K562 (cell line): ENCODE measurements around the gene PLCG2. TPM values are rescaled to one million over a fixed set of nuclear protein-coding genes. Genes with fewer than 3 reads are reported as not detected.

Experiments used
- ATAC-seq: fragments of 200-7000 bp; cut with Tn5 transposase; 3 replicates; pipeline ENCODE4 v1.9.1; 2020; ENCODE audit warnings: moderate library complexity
- BruUV-seq: library from RNA; stranded (reverse); fragments of 400-500 nt; replicated peaks from 2 replicates; lab custom pipeline; 2021; lab: Mats Ljungman, UMichigan
- CTCF ChIA-PET: fragments of 300-600 bp; formaldehyde crosslinking; extraction: SDS; loops from one replicate; lab custom pipeline; 2021; ENCODE audit warnings: low intra/inter-chr PET ratio; lab: Yijun Ruan, JAX
- POLR2A ChIA-PET: fragments of 300-600, 350-650 bp; sonication (Branson Sonifier 250); formaldehyde crosslinking; extraction: SDS; loops from one replicate; lab custom pipeline; 2021; ENCODE audit warnings: antibody characterized with exemption, inconsistent platforms; lab: Yijun Ruan, JAX
- DNase-seq, 4 experiments: peaks; one replicate each; pipeline versions ENCODE4 v3.0.0 to v3.0.0-alpha.2; 2011 to 2018; ENCODE audit warnings: low spot score in 3 of 4, mixed read lengths in 3 of 4; ENCODE audit errors: extremely low read depth in 1 of 4
- FAIRE-seq: peaks from 2 replicates; lab custom pipeline; 2011; peaks lifted over from hg19 to GRCh38; lab: Jason Lieb, UNC
- H2AFZ ChIP-seq: 2 replicates; pipeline ENCODE4 v1.6.0; 2011; ENCODE audit warnings: low read depth, low read length, control low read depth, inconsistent platforms
- H3K27ac ChIP-seq: fragments of 200-600 bp; 3 replicates; pipeline ENCODE4 v1.8.0; 2011; ENCODE audit warnings: low read depth, mild to moderate bottlenecking, control low read depth, inconsistent platforms, low read length, moderate library complexity, mixed read lengths; ENCODE audit errors: extremely low read depth
- H3K27me3 ChIP-seq, 2 experiments: fragments of 300-600 bp in 1 of 2; 2 replicates in 1 of 2; 3 replicates in 1 of 2; pipeline versions ENCODE4 v1.6.0 to v1.8.0; 2011; ENCODE audit warnings: inconsistent platforms in 2 of 2, low read length in 2 of 2, mild to moderate bottlenecking in 1 of 2, mixed read lengths in 1 of 2, moderate library complexity in 1 of 2; ENCODE audit not compliant: control insufficient read depth in 2 of 2, insufficient read depth in 2 of 2
- H3K36me3 ChIP-seq: fragments of 300-600 bp; 3 replicates; pipeline ENCODE4 v1.8.0; 2011; ENCODE audit warnings: mild to moderate bottlenecking, low read length, inconsistent platforms; ENCODE audit not compliant: control insufficient read depth, insufficient read depth
- H3K4me1 ChIP-seq, 2 experiments: fragments of 200-600 bp in 1 of 2; replicated peaks in 1 of 2; 2 replicates in 1 of 2; 3 replicates in 1 of 2; pipeline versions ENCODE4 v1.5.1 to v1.8.0; 2011; ENCODE audit warnings: inconsistent platforms in 2 of 2, low read length in 2 of 2, mild to moderate bottlenecking in 1 of 2, mixed read lengths in 1 of 2, moderate library complexity in 1 of 2; ENCODE audit not compliant: control insufficient read depth in 2 of 2, insufficient read depth in 2 of 2
- H3K4me2 ChIP-seq: 2 replicates; pipeline ENCODE4 v1.6.1; 2011; ENCODE audit warnings: low read length, control low read depth, inconsistent platforms, mixed read lengths; ENCODE audit not compliant: insufficient read depth
- H3K4me3 ChIP-seq: fragments of 200-600 bp; sonication (generic), shearing (Covaris generic); 2 replicates; pipeline ENCODE4 v1.5.1; 2016; ENCODE audit warnings: control low read depth, inconsistent platforms
- H3K79me2 ChIP-seq: fragments of 200-600 bp; 3 replicates; pipeline ENCODE4 v1.8.0; 2011; ENCODE audit warnings: low read length, inconsistent platforms; ENCODE audit not compliant: control insufficient read depth, insufficient read depth
- H3K9ac ChIP-seq, 2 experiments: 2 replicates each; pipeline versions ENCODE4 v1.6.0 to v1.6.1; 2011; ENCODE audit warnings: low read depth in 2 of 2, low read length in 2 of 2, control low read depth in 1 of 2, inconsistent platforms in 1 of 2, mild to moderate bottlenecking in 1 of 2, mixed read lengths in 1 of 2; ENCODE audit not compliant: insufficient read depth in 1 of 2
- H3K9me1 ChIP-seq: one replicate; pipeline ENCODE4 v1.6.0; 2011; ENCODE audit warnings: inconsistent platforms, mild to moderate bottlenecking, low read length, moderate library complexity; ENCODE audit not compliant: control insufficient read depth, insufficient read depth
- H3K9me3 ChIP-seq: replicated peaks from 2 replicates; pipeline ENCODE4 v1.5.1; 2011; ENCODE audit warnings: low read depth, low read length, inconsistent platforms; ENCODE audit not compliant: control insufficient read depth, insufficient read depth
- H4K20me1 ChIP-seq: replicated peaks from 2 replicates; pipeline ENCODE4 v1.6.1; 2011; ENCODE audit warnings: low read length, inconsistent platforms, mixed read lengths; ENCODE audit not compliant: control insufficient read depth, insufficient read depth
- CTBP1 ChIP-seq: fragments of 450-650 bp; IDR thresholded peaks from 2 replicates; pipeline ENCODE4 v1.6.1; 2016; ENCODE audit warnings: borderline replicate concordance
- E2F4 ChIP-seq: sonication (generic); formaldehyde crosslinking; IDR thresholded peaks from 2 replicates; pipeline ENCODE4 v1.8.0; 2022; ENCODE audit warnings: mild to moderate bottlenecking, low read depth, missing genetic modification reagents
- ERF ChIP-seq: fragments of 450-650 bp; formaldehyde crosslinking; IDR thresholded peaks from 2 replicates; pipeline ENCODE4 v1.4.0; 2020; ENCODE audit warnings: mild to moderate bottlenecking, mixed read lengths
- ETS2 ChIP-seq: IDR thresholded peaks from 2 replicates; pipeline ENCODE4 v1.6.1; 2016; ENCODE audit warnings: borderline replicate concordance, missing genetic modification characterization, mild to moderate bottlenecking, moderate library complexity, missing compliant biosample characterization; ENCODE audit not compliant: poor library complexity, severe bottlenecking
- FOXA1 ChIP-seq: fragments of 450-650 bp; IDR thresholded peaks from 2 replicates; pipeline ENCODE4 v1.6.1; 2016; ENCODE audit warnings: mild to moderate bottlenecking, borderline replicate concordance
- HDAC2 ChIP-seq: fragments of 450-650 bp; IDR thresholded peaks from 2 replicates; pipeline ENCODE4 v1.6.1; 2016; ENCODE audit warnings: mild to moderate bottlenecking
- HIVEP1 ChIP-seq: fragments of 250-450 bp; sonication (Bioruptor Pico); IDR thresholded peaks from 2 replicates; pipeline ENCODE4 v1.4.0; 2020; ENCODE audit warnings: mild to moderate bottlenecking
- LCOR ChIP-seq: sonication (generic); formaldehyde crosslinking; IDR thresholded peaks from 2 replicates; pipeline ENCODE4 v1.8.0; 2022; ENCODE audit warnings: mild to moderate bottlenecking, missing genetic modification reagents
- NCOA2 ChIP-seq, 2 experiments: fragments of 450-650 bp; IDR thresholded peaks; 2 replicates each; pipeline ENCODE4 v1.6.1; 2018; ENCODE audit warnings: mild to moderate bottlenecking in 2 of 2, moderate library complexity in 1 of 2; ENCODE audit not compliant: partially characterized antibody in 2 of 2
- PCBP2 ChIP-seq: fragments of 200-400 bp; formaldehyde crosslinking; IDR thresholded peaks from 2 replicates; pipeline ENCODE4 v1.6.1; 2018; ENCODE audit warnings: low read length, low read depth, mild to moderate bottlenecking, moderate library complexity; ENCODE audit not compliant: poor library complexity, severe bottlenecking
- PHTF2 ChIP-seq: fragments of 250-450 bp; sonication (Bioruptor Pico); IDR thresholded peaks from 2 replicates; pipeline ENCODE4 v1.5.0; 2021; ENCODE audit warnings: mild to moderate bottlenecking
- RBM39 ChIP-seq: fragments of 200-400 bp; formaldehyde crosslinking; optimal IDR thresholded peaks from 2 replicates; pipeline ENCODE3; 2018; ENCODE audit warnings: low read depth, low read length
- RREB1 ChIP-seq: fragments of 250-450 bp; sonication (Bioruptor Pico); IDR thresholded peaks from 2 replicates; pipeline ENCODE4 v1.4.0; 2020
- SMAD2 ChIP-seq: fragments of 150-350 bp; IDR thresholded peaks from 2 replicates; pipeline ENCODE4 v1.6.1; 2014; ENCODE audit warnings: low read depth, mild to moderate bottlenecking, low read length
- SNIP1 ChIP-seq: fragments of 450-650 bp; IDR thresholded peaks from 2 replicates; pipeline ENCODE4 v1.7.1; 2017; ENCODE audit warnings: low read depth, mild to moderate bottlenecking
- TCFL5 ChIP-seq: fragments of 250-450 bp; sonication (Bioruptor Pico); conservative IDR thresholded peaks from 2 replicates; pipeline ENCODE4 v1.6.1; 2021; ENCODE audit warnings: mild to moderate bottlenecking, moderate library complexity, matching md5 sums
- ZNF830 ChIP-seq: fragments of 250-450 bp; sonication (Bioruptor Pico); IDR thresholded peaks from 2 replicates; pipeline ENCODE4 v1.5.0; 2021; ENCODE audit warnings: mild to moderate bottlenecking
- WGBS: fragments of 100-300 bp; shearing (Covaris generic); methylation state at CpG from one replicate; pipeline ENCODE4 v1.1.6; 2016; ENCODE audit warnings: low coverage, mixed read lengths; ENCODE audit not compliant: insufficient coverage; ENCODE audit errors: missing lambda C conversion rate; 5-methylcytosine and 5-hydroxymethylcytosine counted together
- in situ Hi-C: fragments of 300-500 bp; cut with MboI; formaldehyde crosslinking; loops from 4 replicates; pipeline ENCODE4 v1.15.0; 2018; ENCODE audit warnings: inconsistent platforms, mixed read lengths
- intact Hi-C: fragments of 100-400 bp; cut with micrococcal nuclease; formaldehyde crosslinking; loops from 2 replicates; pipeline ENCODE4 v1.14.2; 2022
- polyA plus RNA-seq, 8 experiments: library from polyadenylated mRNA; depleted of rRNA in 4 of 8; stranded (reverse) in 5 of 8; unstranded in 3 of 8; fragments of >200 nt; fragmentation: Nextera tagmentation in 2 of 8; fragmentation: Illumina TruSeq in 1 of 8; extraction: Ambion mirVana in 2 of 8; extraction: Trizol in 1 of 8; gene quantifications; 2 replicates each; pipeline versions ENCODE4 v1.2.1 to v1.2.3, GENCODE V29; 2011 to 2014; ENCODE audit warnings: inconsistent platforms in 1 of 8, missing spikeins in 1 of 8
- total RNA-seq, 7 experiments: library from RNA; depleted of rRNA in 6 of 7; stranded (reverse); fragments of >200 nt in 6 of 7; fragmentation: Illumina TruSeq in 2 of 7; extraction: Trizol in 2 of 7; gene quantifications; 2 replicates each; pipeline versions ENCODE4 v1.2.1 to v1.2.3, GENCODE V29; 2011 to 2021; ENCODE audit warnings: low replicate concordance in 1 of 7

Gene PLCG2
- total and polyA plus RNA-seq, 9 of the 15 experiments (the other 6 are each of a cell fraction or from before 2014, with no cell fraction given): 0.94 to 7.1 (median 3.1) TPM

- TF ChIP-seq E2F4 (CRISPR knock-in tag) (no peak), HIVEP1 (CRISPR knock-in tag) (no peak), RBM39 (no peak), PHTF2 (no peak), CTBP1 (no peak), FOXA1 (no peak), SMAD2 (no peak), TCFL5 (CRISPR knock-in tag) (no peak)
These were observed 37.3 kb downstream of the PLCG2 start (continued) for GRCh38 chr16:81816351-81816750.

- Histone ChIP-seq H3K9me1 (no peaks in the 10 kb centered on the region), H3K4me1 (no peaks in the 10 kb centered on the region; a peak in 2 of 5 replicates), H3K9ac (no peak overlapping the region; a peak in 1 of 4 replicates), H3K27me3 (peaks cover 15 to 53% of the 10 kb centered on the region in 2 experiments; a peak in 4 of 5 replicates), H3K36me3 (no peaks in the 10 kb centered on the region), H3K4me3 (no peak overlapping the region), H3K9me3 (no peaks in the 10 kb centered on the region), H2AFZ (no peak overlapping the region), H3K4me2 (no peak overlapping the region), H3K27ac (no peak overlapping the region), H4K20me1 (peaks cover 4% of the 10 kb centered on the region; the same call in 1 of the 2 replicates), H3K79me2 (no peaks in the 10 kb centered on the region)
- DNase-seq (no peak), FAIRE-seq (no peak), ATAC-seq (no peak)
- no TSS peak for BruUV-seq
- in situ Hi-C loops: no loop called here
- CTCF ChIA-PET: no interaction called here
- POLR2A ChIA-PET: interaction anchor here (1.1 kb wide), 1 partner anchor 24 kb away, joined by 3 read pairs; no protein-coding TSS in a partner anchor
- intact Hi-C loops: no loop called here
- 20% methylated on average over 8 of the region's 8 CpGs for WGBS
- no peak for TF ChIP-seq LCOR (CRISPR knock-in tag)
- no peak for TF ChIP-seq PCBP2
- no peak for TF ChIP-seq ETS2 (tag)
- no peak for TF ChIP-seq HDAC2
- TF ChIP-seq SNIP1: no peak
- TF ChIP-seq ZNF830 (CRISPR knock-in tag): no peak
- no peak for TF ChIP-seq NCOA2 (IDR thresholded peaks at IDR 0.05; ENCODE audit: partially characterized antibody in 2 of 2)
- no peak for TF ChIP-seq RREB1 (CRISPR knock-in tag)
- no peak for TF ChIP-seq ERF
These were observed 37.7 kb downstream of the PLCG2 start for GRCh38 chr16:81816793-81817210.
